Glomerular visceral epithelial cell (primary cell): ENCODE results near the gene PRSS21.

Experiments used
- DNase-seq: peaks from one replicate; pipeline ENCODE4 v3.0.0-alpha.2; 2016; ENCODE audit errors: extremely low spot score

Gene PRSS21

GRCh38 chr16:2843526-2843925 lies 26.5 kb downstream of the PRSS21 start:
- DNase-seq: no peak

GRCh38 chr16:2845116-2845515 lies 28.1 kb downstream of the PRSS21 start:
- no peak for DNase-seq

GRCh38 chr16:2846511-2847310 lies 29.7 kb downstream of the PRSS21 start:
- peak; percentile 79 for DNase-seq

GRCh38 chr16:2848933-2849725 lies 32.1 kb downstream of the PRSS21 start:
- no peak for DNase-seq

- DNase-seq: no peak
Measured at GRCh38 chr16:2852003-2852730, 35.1 kb downstream of the PRSS21 start.

GRCh38 chr16:2852731-2853507 lies 35.9 kb downstream of the PRSS21 start:
- no peak for DNase-seq

- no peak for DNase-seq
Measured at GRCh38 chr16:2853531-2854073, 36.6 kb downstream of the PRSS21 start.

GRCh38 chr16:2854700-2855309 lies 37.8 kb downstream of the PRSS21 start:
- no peak for DNase-seq

- no peak for DNase-seq
Measured at GRCh38 chr16:2855536-2855935, 38.5 kb downstream of the PRSS21 start.

GRCh38 chr16:2856061-2856670 lies 39.1 kb downstream of the PRSS21 start:
- DNase-seq: no peak

- no peak for DNase-seq
Measured at GRCh38 chr16:2856686-2857450, 39.8 kb downstream of the PRSS21 start.

GRCh38 chr16:2857451-2858244 lies 40.6 kb downstream of the PRSS21 start, which contains the start of gene PRSS22:
Gene PRSS22, minus strand, starts transcription at chr16:2858170. Its CDS starts 66 bp downstream, at chr16:2858104.
- no peak for DNase-seq

GRCh38 chr16:2858245-2859025 lies 41.4 kb downstream of the PRSS21 start:
- no peak for DNase-seq

GRCh38 chr16:2859686-2860265 lies 42.7 kb downstream of the PRSS21 start:
- DNase-seq: no peak

- peak; percentile 44 for DNase-seq
Measured at GRCh38 chr16:2860826-2861567, 44.0 kb downstream of the PRSS21 start.

- DNase-seq: no peak
Measured at GRCh38 chr16:2865651-2866050, 48.6 kb downstream of the PRSS21 start.

GRCh38 chr16:2866431-2866830 lies 49.4 kb downstream of the PRSS21 start:
- DNase-seq: no peak
